SJCRH30 (cell line): Measurements from ENCODE around the gene MKRN2OS. TPM values are rescaled to one million over a fixed set of nuclear protein-coding genes. Genes with fewer than 3 reads are reported as not detected.

Experiments used
- DNase-seq, 2 experiments: peaks; one replicate each; pipeline ENCODE4 v3.0.0-alpha.2; 2015 to 2020
- H3K27ac ChIP-seq: fragments of 250-450 bp; sonication (Bioruptor Pico); 2 replicates; pipeline ENCODE4 v1.5.1; 2020; ENCODE audit warnings: mild to moderate bottlenecking, moderate library complexity
- H3K27me3 ChIP-seq: fragments of 250-450 bp; sonication (Bioruptor Pico); 2 replicates; pipeline ENCODE4 v1.5.1; 2020; ENCODE audit warnings: mild to moderate bottlenecking, moderate library complexity
- H3K36me3 ChIP-seq: fragments of 250-450 bp; sonication (Bioruptor Pico); 2 replicates; pipeline ENCODE4 v1.5.1; 2020; ENCODE audit warnings: mild to moderate bottlenecking, moderate library complexity
- H3K4me1 ChIP-seq: fragments of 250-450 bp; sonication (Bioruptor Pico); 2 replicates; pipeline ENCODE4 v1.5.1; 2020; ENCODE audit warnings: mild to moderate bottlenecking, moderate library complexity
- H3K4me3 ChIP-seq: fragments of 250-450 bp; sonication (Bioruptor Pico); 2 replicates; pipeline ENCODE4 v1.5.1; 2020; ENCODE audit warnings: mild to moderate bottlenecking, moderate library complexity
- H3K9me3 ChIP-seq: fragments of 250-450 bp; sonication (Bioruptor Pico); replicated peaks from 2 replicates; pipeline ENCODE4 v1.5.1; 2020; ENCODE audit warnings: mild to moderate bottlenecking, moderate library complexity
- total RNA-seq: library from RNA; depleted of rRNA; stranded (reverse); fragments of >200 nt; shearing (Covaris generic); gene quantifications from 2 replicates; pipeline ENCODE4 v1.2.3, GENCODE V29; 2014; rRNA removed

The MKRN2OS gene, protein sequence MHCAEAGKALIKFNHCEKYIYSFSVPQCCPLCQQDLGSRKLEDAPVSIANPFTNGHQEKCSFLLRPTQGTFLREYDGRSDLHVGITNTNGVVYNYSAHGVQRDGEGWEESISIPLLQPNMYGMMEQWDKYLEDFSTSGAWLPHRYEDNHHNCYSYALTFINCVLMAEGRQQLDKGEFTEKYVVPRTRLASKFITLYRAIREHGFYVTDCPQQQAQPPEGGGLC
- total RNA-seq = not detected in 2 replicates

- Histone ChIP-seq H3K9me3 (no peaks in the 10 kb centered on the region), H3K4me3 (no peak within 1 kb of the TSS), H3K27me3 (no peaks in the 10 kb centered on the region), H3K36me3 (no peaks in the 10 kb centered on the region), H3K27ac (no peak within 1 kb of the TSS), H3K4me1 (0 out of 2 replicates have a peak, but pooled peaks cover 5% of the 10 kb centered on the region)
- DNase-seq = peak in 1 of 2 experiments; percentile 7
Observed at GRCh38 chr3:12545473-12545791, at the start of gene MKRN2OS. Gene MKRN2OS, minus strand, starts transcription at chr3:12545499. Its CDS starts 35 bp downstream, at chr3:12545464.

GRCh38 chr3:12593473-12593872 lies 48.2 kb upstream of the MKRN2OS start:
- Histone ChIP-seq H3K27ac (no peak overlapping the region), H3K36me3 (peaks cover 76% of the 10 kb centered on the region), H3K4me1 (no peaks in the 10 kb centered on the region), H3K27me3 (no peaks in the 10 kb centered on the region), H3K4me3 (no peak overlapping the region), H3K9me3 (0 out of 2 replicates have a peak, but pooled peaks cover 3% of the 10 kb centered on the region)
- no peak for DNase-seq

- Histone ChIP-seq H3K4me1 (0 out of 2 replicates have a peak, but pooled peaks cover 3% of the 10 kb centered on the region), H3K36me3 (peaks cover 75% of the 10 kb centered on the region), H3K4me3 (no peak overlapping the region), H3K9me3 (0 out of 2 replicates have a peak, but pooled peaks cover 3% of the 10 kb centered on the region), H3K27me3 (no peaks in the 10 kb centered on the region), H3K27ac (no peak overlapping the region)
- DNase-seq = no peak
Observed at GRCh38 chr3:12591997-12592715, 46.9 kb upstream of the MKRN2OS start.

- H3K27ac ChIP-seq = no peak overlapping the region
- H3K4me1 ChIP-seq = 0 out of 2 replicates have a peak, but pooled peaks cover 3% of the 10 kb centered on the region
- DNase-seq = no peak
- H3K9me3 ChIP-seq = 0 out of 2 replicates have a peak, but pooled peaks cover 3% of the 10 kb centered on the region
- H3K4me3 ChIP-seq = no peak overlapping the region
- H3K36me3 ChIP-seq = peaks cover 78% of the 10 kb centered on the region
- H3K27me3 ChIP-seq = no peaks in the 10 kb centered on the region
Observed at GRCh38 chr3:12591456-12591855, 46.2 kb upstream of the MKRN2OS start.

DNA sequence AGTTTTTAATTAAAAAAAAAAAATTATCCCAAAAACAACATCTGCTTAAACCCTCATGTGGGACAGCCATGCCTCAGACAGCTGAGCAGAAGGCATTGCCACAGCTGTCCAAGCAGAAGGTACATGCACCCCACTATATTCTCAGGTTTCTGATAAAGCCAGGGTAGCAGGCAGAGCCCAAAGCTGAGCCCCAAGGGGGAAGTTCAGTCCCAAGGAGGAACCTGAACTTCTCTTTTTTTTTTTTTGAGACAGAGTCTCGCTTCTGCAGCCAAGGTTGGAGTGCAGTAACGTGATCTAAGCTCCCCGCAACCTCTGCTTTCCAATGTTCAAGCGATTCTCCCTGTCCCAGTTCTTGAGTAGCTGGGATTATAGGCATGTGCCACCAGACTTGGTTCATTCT lies 44.8 kb upstream of the MKRN2OS start:
- no peak for DNase-seq
- peaks cover 78% of the 10 kb centered on the region for H3K36me3 ChIP-seq
- H3K4me3 ChIP-seq = no peak overlapping the region
- H3K9me3 ChIP-seq = 0 out of 2 replicates have a peak, but pooled peaks cover 3% of the 10 kb centered on the region
- H3K27me3 ChIP-seq = no peaks in the 10 kb centered on the region
- H3K4me1 ChIP-seq = 0 out of 2 replicates have a peak, but pooled peaks cover 3% of the 10 kb centered on the region
- no peak overlapping the region for H3K27ac ChIP-seq

DNA sequence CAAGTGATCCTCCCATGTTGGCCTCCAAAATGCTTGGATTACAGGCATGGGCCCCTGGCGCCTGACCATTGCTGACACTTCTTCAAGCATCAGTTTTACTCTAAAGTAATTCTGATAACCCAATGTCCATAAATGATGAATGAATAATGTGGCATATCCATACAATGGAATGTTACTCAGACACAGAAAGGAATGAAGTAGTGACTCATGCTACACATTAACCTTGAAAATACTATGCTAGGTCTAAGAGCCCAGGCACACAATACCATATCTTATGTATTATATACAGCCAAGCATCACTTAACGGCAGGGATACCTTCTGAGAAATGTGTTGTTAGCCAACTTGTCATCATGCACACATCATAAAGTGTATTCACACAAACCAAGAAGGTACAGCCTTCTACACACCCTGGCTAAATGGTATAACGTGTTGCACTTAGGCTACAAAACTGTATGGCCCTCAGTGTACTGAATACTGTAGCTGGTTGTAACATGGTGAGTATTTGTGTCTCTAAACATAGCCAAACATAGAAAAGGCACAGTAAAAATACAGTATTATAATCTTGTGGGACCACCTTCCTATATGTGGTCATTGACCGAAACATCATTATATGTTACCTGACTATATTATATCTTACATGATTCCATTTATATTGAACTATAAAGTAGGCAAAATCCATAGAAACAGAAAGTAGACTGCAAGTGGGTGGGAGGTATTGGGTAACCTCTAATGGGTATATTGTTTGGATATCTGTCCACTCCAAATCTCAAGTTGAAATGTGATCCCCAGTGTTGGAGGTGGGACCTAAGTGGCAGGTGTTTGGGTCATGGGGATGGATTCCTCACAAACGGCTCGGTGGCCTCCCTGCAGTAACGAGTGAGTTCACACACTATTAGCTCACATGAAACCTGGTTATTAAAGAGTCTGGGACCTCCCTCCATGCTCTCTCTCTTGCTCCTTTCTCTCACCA lies 43.0 kb upstream of the MKRN2OS start:
- Histone ChIP-seq H3K9me3 (0 out of 2 replicates have a peak, but pooled peaks cover 3% of the 10 kb centered on the region), H3K27me3 (no peaks in the 10 kb centered on the region), H3K4me1 (peaks cover 5% of the 10 kb centered on the region; the same call in 1 of the 2 replicates), H3K27ac (no peak overlapping the region), H3K36me3 (peaks cover 78% of the 10 kb centered on the region), H3K4me3 (no peak overlapping the region)
- DNase-seq = no peak

GRCh38 chr3:12586403-12586802 lies 41.1 kb upstream of the MKRN2OS start:
- Histone ChIP-seq H3K4me1 (peaks cover 5% of the 10 kb centered on the region; the same call in 1 of the 2 replicates), H3K27ac (no peak overlapping the region), H3K27me3 (no peaks in the 10 kb centered on the region), H3K4me3 (no peak overlapping the region), H3K9me3 (0 out of 2 replicates have a peak, but pooled peaks cover 3% of the 10 kb centered on the region), H3K36me3 (peaks cover 85% of the 10 kb centered on the region)
- DNase-seq = no peak

GRCh38 chr3:12585970-12586369 lies 40.7 kb upstream of the MKRN2OS start:
- peaks cover 85% of the 10 kb centered on the region for H3K36me3 ChIP-seq
- H3K27ac ChIP-seq = no peak overlapping the region
- H3K9me3 ChIP-seq = 0 out of 2 replicates have a peak, but pooled peaks cover 3% of the 10 kb centered on the region
- no peak overlapping the region for H3K4me3 ChIP-seq
- no peaks in the 10 kb centered on the region for H3K27me3 ChIP-seq
- H3K4me1 ChIP-seq = peaks cover 5% of the 10 kb centered on the region; the same call in 1 of the 2 replicates
- DNase-seq = no peak

GRCh38 chr3:12585181-12585580 lies 39.9 kb upstream of the MKRN2OS start:
- 0 out of 2 replicates have a peak, but pooled peaks cover 3% of the 10 kb centered on the region for H3K9me3 ChIP-seq
- H3K36me3 ChIP-seq = peaks cover 80% of the 10 kb centered on the region
- no peaks in the 10 kb centered on the region for H3K27me3 ChIP-seq
- H3K4me1 ChIP-seq = peaks cover 5% of the 10 kb centered on the region; the same call in 1 of the 2 replicates
- H3K27ac ChIP-seq = no peak overlapping the region
- H3K4me3 ChIP-seq = no peak overlapping the region
- DNase-seq = no peak

GRCh38 chr3:12584083-12584482 lies 38.8 kb upstream of the MKRN2OS start:
- Histone ChIP-seq H3K27ac (no peak overlapping the region), H3K27me3 (no peaks in the 10 kb centered on the region), H3K9me3 (0 out of 2 replicates have a peak, but pooled peaks cover 1% of the 10 kb centered on the region), H3K4me3 (no peak overlapping the region), H3K36me3 (peaks cover 80% of the 10 kb centered on the region), H3K4me1 (peaks cover 5% of the 10 kb centered on the region; the same call in 1 of the 2 replicates)
- no peak for DNase-seq

GRCh38 chr3:12583280-12583679 lies 38.0 kb upstream of the MKRN2OS start:
- no peaks in the 10 kb centered on the region for H3K27me3 ChIP-seq
- no peaks in the 10 kb centered on the region for H3K9me3 ChIP-seq
- no peak overlapping the region for H3K27ac ChIP-seq
- no peak for DNase-seq
- peaks cover 5% of the 10 kb centered on the region; the same call in 1 of the 2 replicates for H3K4me1 ChIP-seq
- no peak overlapping the region for H3K4me3 ChIP-seq
- H3K36me3 ChIP-seq = peaks cover 72% of the 10 kb centered on the region

GRCh38 chr3:12582730-12583129 lies 37.4 kb upstream of the MKRN2OS start:
- DNase-seq = no peak
- peaks cover 71% of the 10 kb centered on the region for H3K36me3 ChIP-seq

DNA sequence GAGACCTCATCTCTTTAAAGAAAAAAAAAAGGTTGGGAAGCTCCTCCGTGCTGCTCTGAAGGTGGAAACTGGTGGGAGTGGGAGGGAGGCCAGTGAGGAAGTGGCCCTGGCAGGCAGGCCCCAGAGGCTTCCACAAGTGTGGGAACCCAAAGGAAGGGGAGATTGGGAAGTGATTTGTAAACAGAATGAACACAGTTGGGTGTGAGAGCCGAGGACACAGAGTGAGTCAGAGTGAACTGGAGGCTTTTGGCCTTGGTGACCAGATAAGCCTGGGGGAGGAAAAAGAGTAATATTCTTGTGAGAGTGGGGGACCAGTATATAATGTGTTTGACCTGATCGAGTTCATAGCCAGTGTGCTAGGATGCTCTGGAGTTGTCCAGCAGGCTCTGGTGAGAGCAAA lies 34.6 kb upstream of the MKRN2OS start:
- Histone ChIP-seq H3K9me3 (no peaks in the 10 kb centered on the region), H3K36me3 (peaks cover 70% of the 10 kb centered on the region), H3K4me1 (peaks cover 2% of the 10 kb centered on the region; the same call in 1 of the 2 replicates), H3K27me3 (no peaks in the 10 kb centered on the region), H3K4me3 (no peak overlapping the region), H3K27ac (no peak overlapping the region)
- DNase-seq = no peak

More at GRCh38 chr3:12582730-12583129, 37.4 kb upstream of the MKRN2OS start:
- no peaks in the 10 kb centered on the region for H3K9me3 ChIP-seq
- H3K27me3 ChIP-seq = no peaks in the 10 kb centered on the region
- H3K27ac ChIP-seq = no peak overlapping the region
- no peak overlapping the region for H3K4me3 ChIP-seq
- H3K4me1 ChIP-seq = peaks cover 2% of the 10 kb centered on the region; the same call in 1 of the 2 replicates

- H3K27me3 ChIP-seq = no peaks in the 10 kb centered on the region
- no peak for DNase-seq
- H3K36me3 ChIP-seq = peaks cover 69% of the 10 kb centered on the region
- H3K27ac ChIP-seq = no peak overlapping the region
- H3K4me3 ChIP-seq = no peak overlapping the region
- no peaks in the 10 kb centered on the region for H3K9me3 ChIP-seq
- no peaks in the 10 kb centered on the region for H3K4me1 ChIP-seq
Observed at GRCh38 chr3:12579456-12579855, 34.2 kb upstream of the MKRN2OS start.
